GM23338 (cell line): ENCODE measurements around the gene SMTNL2. TPM values are rescaled to one million over a fixed set of nuclear protein-coding genes. Genes with fewer than 3 reads are reported as not detected.
A peak's percentile ranks its signal among the peaks of the same experiment; 100 is the strongest.

Experiments used
- ATAC-seq: fragments of 200-7000 bp; cut with Tn5 transposase; 3 replicates; pipeline ENCODE4 v1.9.1; 2020
- DNase-seq: peaks from one replicate; pipeline ENCODE4 v3.0.0-alpha.2; 2015; ENCODE audit warnings: low spot score
- H2AFZ ChIP-seq: fragments of 200-600 bp; sonication (generic); 2 replicates; pipeline ENCODE4 v1.8.0; 2016; ENCODE audit warnings: antibody characterized with exemption, mild to moderate bottlenecking, moderate library complexity
- H3F3A ChIP-seq: fragments of 200-600 bp; sonication (generic); replicated peaks from 2 replicates; pipeline ENCODE4 v1.8.0; 2017; ENCODE audit warnings: antibody characterized with exemption, mixed run types, low read depth
- H3K27ac ChIP-seq: fragments of 200-600 bp; sonication (generic); 2 replicates; pipeline ENCODE4 v1.6.1; 2016; ENCODE audit warnings: low read depth
- H3K27me3 ChIP-seq: fragments of 200-600 bp; sonication (generic); 2 replicates; pipeline ENCODE4 v1.8.0; 2016; ENCODE audit warnings: mild to moderate bottlenecking, mixed run types, moderate library complexity; ENCODE audit not compliant: insufficient read depth
- H3K36me3 ChIP-seq: fragments of 200-600 bp; sonication (generic); 2 replicates; pipeline ENCODE4 v1.8.0; 2016; ENCODE audit warnings: mild to moderate bottlenecking; ENCODE audit not compliant: insufficient read depth
- H3K4me1 ChIP-seq: fragments of 200-600 bp; sonication (generic); 2 replicates; pipeline ENCODE4 v1.8.0; 2016; ENCODE audit warnings: mild to moderate bottlenecking, moderate library complexity; ENCODE audit not compliant: insufficient read depth
- H3K4me2 ChIP-seq: fragments of 200-600 bp; sonication (generic); 2 replicates; pipeline ENCODE4 v1.7.1; 2017; ENCODE audit warnings: mixed run types
- H3K4me3 ChIP-seq: fragments of 200-600 bp; sonication (generic); 2 replicates; pipeline ENCODE4 v1.6.1; 2016; ENCODE audit warnings: mixed run types
- H3K79me2 ChIP-seq: fragments of 200-600 bp; sonication (generic); replicated peaks from 2 replicates; pipeline ENCODE4 v1.8.0; 2017; ENCODE audit warnings: mild to moderate bottlenecking; ENCODE audit not compliant: insufficient read depth
- H3K9me2 ChIP-seq: fragments of 200-600 bp; sonication (generic); 2 replicates; pipeline ENCODE4 v1.8.0; 2017; ENCODE audit not compliant: insufficient read depth
- H4K20me1 ChIP-seq: fragments of 200-600 bp; sonication (generic); replicated peaks from 2 replicates; pipeline ENCODE4 v1.8.0; 2017; ENCODE audit warnings: mild to moderate bottlenecking; ENCODE audit not compliant: insufficient read depth
- H3K27ac Mint-ChIP-seq: 2 replicates; pipeline ENCODE4 v1.8.0; 2020; ENCODE audit warnings: inconsistent platforms, mild to moderate bottlenecking, moderate library complexity, mixed read lengths
- H3K27me3 Mint-ChIP-seq: 3 replicates; pipeline ENCODE4 v1.8.0; 2022; ENCODE audit warnings: low read depth, mild to moderate bottlenecking, moderate library complexity, mixed read lengths, inconsistent platforms; ENCODE audit not compliant: insufficient read depth, poor library complexity
- H3K36me3 Mint-ChIP-seq: 3 replicates; pipeline ENCODE4 v1.8.0; 2021; ENCODE audit warnings: low read depth, mild to moderate bottlenecking, inconsistent platforms, moderate library complexity, mixed read lengths
- H3K4me1 Mint-ChIP-seq: 3 replicates; pipeline ENCODE4 v1.8.0; 2020; ENCODE audit warnings: mild to moderate bottlenecking, inconsistent platforms, mixed read lengths
- H3K4me3 Mint-ChIP-seq: 3 replicates; pipeline ENCODE4 v1.8.0; 2021; ENCODE audit warnings: moderate library complexity, mild to moderate bottlenecking, inconsistent platforms, mixed read lengths
- H3K9me3 Mint-ChIP-seq: 3 replicates; pipeline ENCODE4 v1.8.0; 2020; ENCODE audit warnings: moderate library complexity, mild to moderate bottlenecking, inconsistent platforms, mixed read lengths
- CREB1 ChIP-seq: fragments of 250-450 bp; sonication (Bioruptor Pico); IDR thresholded peaks from 2 replicates; pipeline ENCODE4 v1.5.0; 2020; ENCODE audit warnings: low read depth, mild to moderate bottlenecking, moderate library complexity
- CTCF ChIP-seq, 2 experiments: fragments of 200-600 bp in 1 of 2; sonication (generic) in 1 of 2; conservative IDR thresholded peaks; 2 replicates each; pipeline versions ENCODE4 v1.5.1 to v1.6.1; 2016 to 2017; ENCODE audit warnings: antibody characterized with exemption in 2 of 2, low read depth in 2 of 2, mild to moderate bottlenecking in 2 of 2, moderate library complexity in 1 of 2
- EZH2 ChIP-seq: fragments of 200-600 bp; sonication (generic); IDR thresholded peaks from one replicate; pipeline ENCODE4 v1.8.0; 2017; ENCODE audit warnings: antibody characterized with exemption, mild to moderate bottlenecking, low read depth; ENCODE audit not compliant: unreplicated experiment
- EZH2phosphoT487 ChIP-seq: fragments of 200-600 bp; sonication (generic); IDR thresholded peaks from one replicate; pipeline ENCODE4 v1.8.1; 2018; ENCODE audit warnings: antibody characterized with exemption; ENCODE audit not compliant: unreplicated experiment
- JUNB ChIP-seq: IDR thresholded peaks from one replicate; pipeline ENCODE4 v1.6.1; 2016; ENCODE audit warnings: antibody characterized with exemption; ENCODE audit not compliant: unreplicated experiment
- NANOG ChIP-seq: IDR thresholded peaks from 2 replicates; pipeline ENCODE4 v1.6.1; 2016; ENCODE audit warnings: antibody characterized with exemption, borderline replicate concordance
- POLR2AphosphoS5 ChIP-seq: IDR thresholded peaks from 2 replicates; pipeline ENCODE4 v1.6.1; 2016; ENCODE audit warnings: antibody characterized with exemption, low read depth
- STAT1 ChIP-seq: IDR thresholded peaks from one replicate; pipeline ENCODE4 v1.6.1; 2016; ENCODE audit warnings: antibody characterized with exemption; ENCODE audit not compliant: unreplicated experiment
- ZNF331 ChIP-seq: fragments of 250-450 bp; sonication (Bioruptor Pico); IDR thresholded peaks from 2 replicates; pipeline ENCODE4 v1.5.0; 2020; ENCODE audit warnings: low read depth, mild to moderate bottlenecking, moderate library complexity
- ZNF462 ChIP-seq: fragments of 250-450 bp; sonication (Bioruptor Pico); IDR thresholded peaks from 2 replicates; pipeline ENCODE4 v1.5.0; 2020; ENCODE audit warnings: mild to moderate bottlenecking, moderate library complexity
- polyA plus RNA-seq: library from polyadenylated mRNA; unstranded; fragments of >200 nt; fragmentation: Nextera tagmentation; extraction: Ambion mirVana; gene quantifications from 2 replicates; pipeline ENCODE4 v1.2.1, GENCODE V29; 2016
- total RNA-seq: library from RNA; depleted of rRNA; stranded (reverse); fragments of >200 nt; shearing (Covaris generic); gene quantifications from 2 replicates; pipeline ENCODE4 v1.2.3, GENCODE V29; 2014
- TF ChIP-seq, protein P1 (sequence below): IDR thresholded peaks from 2 replicates; pipeline ENCODE4 v1.6.1; 2016; ENCODE audit warnings: antibody characterized with exemption
- TF ChIP-seq, protein P2 (sequence below): IDR thresholded peaks from one replicate; pipeline ENCODE4 v1.6.1; 2018; ENCODE audit warnings: antibody characterized with exemption; ENCODE audit not compliant: unreplicated experiment

The SMTNL2 gene
- total and polyA plus RNA-seq, 2 experiments from 2014 or later = 1.3 to 4.3 TPM

- no peak for DNase-seq
- Histone ChIP-seq H2AFZ (peak overlapping the region; percentile 78; the same call in 1 of the 2 replicates), H3K4me3 (no peak overlapping the region), H3K4me1 (peaks cover 11% of the 10 kb centered on the region), H3F3A (0 out of 2 replicates have a peak, but pooled peaks cover 7% of the 10 kb centered on the region), H4K20me1 (no peaks in the 10 kb centered on the region), H3K36me3 (no peaks in the 10 kb centered on the region), H3K27me3 (no peaks in the 10 kb centered on the region), H3K27ac (no peak overlapping the region), H3K9me2 (no peaks in the 10 kb centered on the region), H3K4me2 (no peak overlapping the region), H3K79me2 (peaks cover 6% of the 10 kb centered on the region)
- Mint-ChIP-seq H3K36me3 (peaks cover 2% of the 10 kb centered on the region; the same call in 1 of the 3 replicates), H3K27ac (no peak overlapping the region), H3K27me3 (peaks cover 8% of the 10 kb centered on the region), H3K4me1 (peaks cover 23% of the 10 kb centered on the region), H3K4me3 (no peak overlapping the region), H3K9me3 (no peaks in the 10 kb centered on the region)
- TF ChIP-seq CTCF (conservative IDR thresholded peaks at IDR 0.05; ENCODE audit: low read depth in 2 of 2) (no peak), JUNB (no peak), STAT1 (no peak), EZH2phosphoT487 (no peak), POLR2AphosphoS5 (no peak), EZH2 (no peak), NANOG (no peak), ZNF462 (no peak), ZNF331 (no peak), CREB1 (CRISPR knock-in tag) (no peak)
- TF ChIP-seq, protein P1, sequence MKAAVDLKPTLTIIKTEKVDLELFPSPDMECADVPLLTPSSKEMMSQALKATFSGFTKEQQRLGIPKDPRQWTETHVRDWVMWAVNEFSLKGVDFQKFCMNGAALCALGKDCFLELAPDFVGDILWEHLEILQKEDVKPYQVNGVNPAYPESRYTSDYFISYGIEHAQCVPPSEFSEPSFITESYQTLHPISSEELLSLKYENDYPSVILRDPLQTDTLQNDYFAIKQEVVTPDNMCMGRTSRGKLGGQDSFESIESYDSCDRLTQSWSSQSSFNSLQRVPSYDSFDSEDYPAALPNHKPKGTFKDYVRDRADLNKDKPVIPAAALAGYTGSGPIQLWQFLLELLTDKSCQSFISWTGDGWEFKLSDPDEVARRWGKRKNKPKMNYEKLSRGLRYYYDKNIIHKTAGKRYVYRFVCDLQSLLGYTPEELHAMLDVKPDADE = no peak
- TF ChIP-seq, protein P2, sequence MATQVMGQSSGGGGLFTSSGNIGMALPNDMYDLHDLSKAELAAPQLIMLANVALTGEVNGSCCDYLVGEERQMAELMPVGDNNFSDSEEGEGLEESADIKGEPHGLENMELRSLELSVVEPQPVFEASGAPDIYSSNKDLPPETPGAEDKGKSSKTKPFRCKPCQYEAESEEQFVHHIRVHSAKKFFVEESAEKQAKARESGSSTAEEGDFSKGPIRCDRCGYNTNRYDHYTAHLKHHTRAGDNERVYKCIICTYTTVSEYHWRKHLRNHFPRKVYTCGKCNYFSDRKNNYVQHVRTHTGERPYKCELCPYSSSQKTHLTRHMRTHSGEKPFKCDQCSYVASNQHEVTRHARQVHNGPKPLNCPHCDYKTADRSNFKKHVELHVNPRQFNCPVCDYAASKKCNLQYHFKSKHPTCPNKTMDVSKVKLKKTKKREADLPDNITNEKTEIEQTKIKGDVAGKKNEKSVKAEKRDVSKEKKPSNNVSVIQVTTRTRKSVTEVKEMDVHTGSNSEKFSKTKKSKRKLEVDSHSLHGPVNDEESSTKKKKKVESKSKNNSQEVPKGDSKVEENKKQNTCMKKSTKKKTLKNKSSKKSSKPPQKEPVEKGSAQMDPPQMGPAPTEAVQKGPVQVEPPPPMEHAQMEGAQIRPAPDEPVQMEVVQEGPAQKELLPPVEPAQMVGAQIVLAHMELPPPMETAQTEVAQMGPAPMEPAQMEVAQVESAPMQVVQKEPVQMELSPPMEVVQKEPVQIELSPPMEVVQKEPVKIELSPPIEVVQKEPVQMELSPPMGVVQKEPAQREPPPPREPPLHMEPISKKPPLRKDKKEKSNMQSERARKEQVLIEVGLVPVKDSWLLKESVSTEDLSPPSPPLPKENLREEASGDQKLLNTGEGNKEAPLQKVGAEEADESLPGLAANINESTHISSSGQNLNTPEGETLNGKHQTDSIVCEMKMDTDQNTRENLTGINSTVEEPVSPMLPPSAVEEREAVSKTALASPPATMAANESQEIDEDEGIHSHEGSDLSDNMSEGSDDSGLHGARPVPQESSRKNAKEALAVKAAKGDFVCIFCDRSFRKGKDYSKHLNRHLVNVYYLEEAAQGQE = no peak
- ATAC-seq = no peak
Measured at GRCh38 chr17:4559966-4560365, 24.4 kb upstream of the SMTNL2 start.
